Effector memory CD8-positive, alpha-beta T cell (primary cell): ENCODE results near the gene ABHD2.
A peak's percentile ranks its signal among the peaks of the same experiment; 100 is the strongest.
"Not testable (repeated sequence)": the region's sequence is repeated elsewhere in the genome, so short reads cannot be mapped to it uniquely, and the experiment has no call there.

Experiments
- ATAC-seq: fragments of 150-1000 bp; cut with Tn5 transposase; replicated peaks from 2 replicates; pipeline ENCODE4 v1.10.0; 2021; ENCODE audit warnings: mild to moderate bottlenecking, moderate library complexity
- DNase-seq, 3 experiments: peaks; one replicate each; pipeline ENCODE4 v3.0.0; 2021
- H3K27ac Mint-ChIP-seq, 2 donors: one replicate each; pipeline ENCODE4 v1.8.0; 2022; ENCODE audit warnings: mild to moderate bottlenecking in 2 of 2, mixed read lengths in 2 of 2, moderate library complexity in 2 of 2
- H3K27me3 Mint-ChIP-seq, 2 donors: one replicate each; pipeline ENCODE4 v1.8.0; 2022; ENCODE audit warnings: mixed read lengths in 2 of 2
- H3K36me3 Mint-ChIP-seq: one replicate; pipeline ENCODE4 v1.8.0; 2022; ENCODE audit warnings: mild to moderate bottlenecking, moderate library complexity, mixed read lengths; ENCODE audit not compliant: insufficient read depth
- H3K4me1 Mint-ChIP-seq, 2 donors: one replicate each; pipeline ENCODE4 v1.8.0; 2022; ENCODE audit warnings: low read depth in 2 of 2, mixed read lengths in 2 of 2
- H3K4me3 Mint-ChIP-seq, 2 donors: one replicate each; pipeline ENCODE4 v1.8.0; 2022; ENCODE audit warnings: mild to moderate bottlenecking in 2 of 2, mixed read lengths in 2 of 2, moderate library complexity in 2 of 2
- H3K9me3 Mint-ChIP-seq, 2 donors: one replicate each; pipeline ENCODE4 v1.8.0; 2022; ENCODE audit warnings: mixed read lengths in 2 of 2

The ABHD2 gene

DNA sequence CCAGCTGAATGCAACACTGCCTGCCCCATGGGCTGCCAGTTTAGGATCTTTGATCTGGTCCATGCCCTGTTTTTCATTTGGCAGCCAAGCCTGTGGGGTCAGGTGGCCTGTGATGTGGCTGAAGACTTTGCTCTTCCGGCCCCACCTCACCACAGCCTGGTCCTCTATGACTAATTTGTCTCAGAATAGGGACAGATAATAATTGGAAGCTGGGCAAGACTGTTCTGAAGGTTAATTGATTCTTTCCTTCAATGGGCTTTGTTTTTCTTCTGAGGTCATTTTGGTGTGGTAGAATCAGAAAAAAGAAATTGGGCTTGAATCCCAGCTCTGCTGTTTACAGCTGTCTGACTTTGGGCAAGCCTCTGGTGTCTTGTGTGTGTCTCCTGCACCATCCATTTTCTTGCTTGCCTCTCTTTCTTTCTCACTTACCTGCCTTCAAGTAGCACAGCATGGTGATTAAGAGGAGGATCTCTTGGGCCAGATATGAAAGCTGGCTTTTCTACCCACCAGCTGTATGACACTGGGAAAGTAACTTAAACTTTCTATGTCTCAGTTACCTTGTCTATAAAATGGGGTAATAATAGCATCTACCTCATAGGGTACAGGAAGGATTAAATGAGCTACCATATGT lies 24.2 kb downstream of the ABHD2 start:
- H3K4me3 Mint-ChIP-seq: peak overlapping the region in 1 of 2 donors; percentile 10
- H3K4me1 Mint-ChIP-seq: peaks cover 12 to 30% of the 10 kb centered on the region in 2 donors
- DNase-seq: no peak
- H3K27ac Mint-ChIP-seq: peak overlapping the region; percentile 59 to 64
- peak; percentile 52 for ATAC-seq
- H3K27me3 Mint-ChIP-seq: no peaks in the 10 kb centered on the region
- H3K36me3 Mint-ChIP-seq: peaks cover 13% of the 10 kb centered on the region
- no peaks in the 10 kb centered on the region for H3K9me3 Mint-ChIP-seq

DNA sequence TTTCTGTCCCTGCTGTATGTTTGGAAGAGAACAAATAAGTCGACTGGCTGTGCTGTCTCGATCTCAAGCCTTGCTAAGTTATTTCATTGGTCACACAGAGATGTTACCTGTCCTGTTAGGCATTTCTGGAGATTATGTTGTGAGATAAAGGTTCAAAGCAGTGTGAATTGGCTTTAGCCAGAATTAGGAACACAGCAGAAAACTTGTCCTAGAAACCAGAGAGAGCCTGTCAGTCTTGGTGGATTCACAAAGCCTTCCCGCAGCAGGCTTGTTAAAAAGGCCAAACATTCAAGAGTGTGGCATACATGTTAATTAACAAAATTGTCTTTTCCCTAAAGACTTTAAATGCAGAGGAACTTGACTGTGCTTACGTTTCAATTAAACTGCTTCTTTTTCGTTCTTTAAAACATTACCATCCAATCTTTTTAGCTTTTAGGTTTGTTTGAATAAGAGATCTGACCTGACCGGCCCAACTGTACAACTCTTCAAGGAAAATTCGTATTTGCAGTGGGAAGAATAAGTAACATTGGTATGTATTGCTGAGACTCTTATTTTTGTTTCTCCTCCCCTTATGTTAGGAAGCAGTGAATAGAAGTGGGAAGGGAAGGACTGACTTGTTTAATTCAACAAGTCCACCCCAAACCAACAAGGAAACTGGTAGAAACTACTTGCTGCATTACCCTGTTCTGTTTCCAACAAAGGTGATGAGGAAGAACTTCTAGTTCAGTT lies 25.2 kb downstream of the ABHD2 start:
- H3K27ac Mint-ChIP-seq: peak overlapping the region; percentile 33 to 59
- no peaks in the 10 kb centered on the region for H3K27me3 Mint-ChIP-seq
- H3K4me3 Mint-ChIP-seq: no peak overlapping the region
- H3K4me1 Mint-ChIP-seq: peaks cover 12 to 34% of the 10 kb centered on the region in 2 donors
- ATAC-seq: no peak
- peaks cover 23% of the 10 kb centered on the region for H3K36me3 Mint-ChIP-seq
- DNase-seq: no peak
- no peaks in the 10 kb centered on the region for H3K9me3 Mint-ChIP-seq

DNA sequence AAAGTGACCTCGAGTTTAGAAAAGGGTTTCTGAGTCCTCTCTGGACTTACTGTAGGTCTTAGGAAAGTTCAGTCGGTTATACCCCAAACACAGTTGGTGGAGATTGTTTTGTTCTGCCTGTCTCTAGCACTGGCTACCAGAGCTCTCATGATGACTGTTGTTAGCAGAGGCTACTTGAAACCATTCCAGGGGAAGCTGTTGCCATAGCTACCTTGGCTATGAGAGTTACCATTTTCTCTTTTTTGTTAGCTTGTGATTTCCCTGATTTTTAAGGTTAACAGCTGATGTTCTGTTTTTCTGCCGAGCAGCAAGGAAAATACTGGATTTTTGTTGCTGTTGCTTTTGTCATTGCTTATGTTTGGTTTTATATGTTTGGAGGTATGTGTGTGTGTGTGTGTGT lies 26.7 kb downstream of the ABHD2 start:
- Mint-ChIP-seq H3K27ac (no peak overlapping the region), H3K36me3 (peaks cover 36% of the 10 kb centered on the region)

DNA sequence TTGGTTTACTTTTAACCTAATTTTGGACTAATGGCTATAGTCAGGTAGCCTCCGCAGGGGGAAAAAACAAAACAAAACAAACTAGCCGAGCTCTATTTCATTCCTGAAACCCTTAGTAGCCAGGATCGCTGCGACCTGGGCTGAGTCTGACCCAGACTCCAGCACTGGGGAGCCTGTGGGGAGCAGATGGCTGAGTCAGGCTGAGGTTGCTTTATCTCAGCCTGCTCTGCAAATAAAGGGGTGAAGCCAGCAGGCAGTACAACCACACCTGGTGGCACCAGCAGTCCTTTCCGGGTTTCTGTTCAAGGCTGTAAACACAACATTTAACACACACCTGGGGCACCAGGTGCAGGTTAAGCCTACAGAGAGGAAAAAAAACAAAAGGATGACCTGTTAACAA lies 27.3 kb downstream of the ABHD2 start:
- DNase-seq: no peak
- Mint-ChIP-seq H3K27ac (no peak overlapping the region), H3K4me1 (peaks cover 12 to 36% of the 10 kb centered on the region in 2 donors), H3K4me3 (no peak overlapping the region), H3K27me3 (no peaks in the 10 kb centered on the region), H3K36me3 (peaks cover 38% of the 10 kb centered on the region), H3K9me3 (no peaks in the 10 kb centered on the region)
- no peak for ATAC-seq

More for the DNA sequence above, 26.7 kb downstream of the ABHD2 start:
- ATAC-seq (no peak), DNase-seq (no peak)
- H3K9me3 Mint-ChIP-seq: no peaks in the 10 kb centered on the region
- no peaks in the 10 kb centered on the region for H3K27me3 Mint-ChIP-seq
- H3K4me1 Mint-ChIP-seq: peaks cover 12 to 39% of the 10 kb centered on the region in 2 donors
- no peak overlapping the region for H3K4me3 Mint-ChIP-seq

DNA sequence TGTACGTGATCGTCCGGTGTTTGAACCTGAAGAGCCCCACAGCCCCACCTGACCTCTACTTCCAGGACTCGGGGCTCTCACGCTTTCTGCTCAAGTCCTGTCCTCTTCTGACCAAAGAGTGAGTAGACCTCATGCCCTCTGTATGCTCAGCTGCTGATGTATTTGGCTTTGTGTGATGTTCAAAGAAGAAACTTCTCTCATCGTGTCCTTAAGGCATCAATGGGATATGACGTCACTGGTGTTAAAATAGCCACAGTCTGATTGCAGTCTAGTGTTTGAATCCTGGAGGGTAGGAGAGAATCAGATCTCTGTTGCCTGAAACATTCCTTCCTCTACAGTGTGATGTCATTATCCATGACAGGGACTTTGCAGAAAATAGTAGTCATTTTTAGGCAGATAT lies 28.1 kb downstream of the ABHD2 start:
- no peaks in the 10 kb centered on the region for H3K9me3 Mint-ChIP-seq
- no peak overlapping the region for H3K4me3 Mint-ChIP-seq
- H3K4me1 Mint-ChIP-seq: peaks cover 10 to 31% of the 10 kb centered on the region in 2 donors
- no peak overlapping the region for H3K27ac Mint-ChIP-seq
- peaks cover 45% of the 10 kb centered on the region for H3K36me3 Mint-ChIP-seq
- no peaks in the 10 kb centered on the region for H3K27me3 Mint-ChIP-seq
- no peak for ATAC-seq
- no peak for DNase-seq

DNA sequence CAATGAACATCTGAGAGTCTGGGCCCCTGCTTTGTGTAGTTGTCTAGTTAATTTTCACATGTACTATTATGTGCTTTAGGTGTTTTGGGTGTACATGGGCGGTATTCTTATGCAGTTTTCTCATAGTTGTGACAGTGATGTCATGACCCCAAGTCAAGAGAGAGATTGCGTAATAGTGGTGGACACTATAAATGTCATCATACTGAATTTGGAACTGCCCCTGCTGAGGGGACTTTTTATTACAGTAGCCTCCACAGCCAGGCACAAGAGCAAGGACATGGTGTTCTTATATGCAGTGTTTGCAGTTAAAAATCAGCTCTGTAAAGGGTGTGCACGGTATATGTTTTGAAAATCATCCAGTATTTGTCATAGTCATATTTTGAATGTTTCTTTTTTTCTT lies 29.5 kb downstream of the ABHD2 start:
- Mint-ChIP-seq H3K4me1 (peaks cover 4 to 25% of the 10 kb centered on the region in 2 donors), H3K27ac (no peak overlapping the region), H3K27me3 (no peaks in the 10 kb centered on the region), H3K4me3 (no peak overlapping the region), H3K36me3 (peaks cover 45% of the 10 kb centered on the region), H3K9me3 (no peaks in the 10 kb centered on the region)
- ATAC-seq: no peak
- no peak for DNase-seq

DNA sequence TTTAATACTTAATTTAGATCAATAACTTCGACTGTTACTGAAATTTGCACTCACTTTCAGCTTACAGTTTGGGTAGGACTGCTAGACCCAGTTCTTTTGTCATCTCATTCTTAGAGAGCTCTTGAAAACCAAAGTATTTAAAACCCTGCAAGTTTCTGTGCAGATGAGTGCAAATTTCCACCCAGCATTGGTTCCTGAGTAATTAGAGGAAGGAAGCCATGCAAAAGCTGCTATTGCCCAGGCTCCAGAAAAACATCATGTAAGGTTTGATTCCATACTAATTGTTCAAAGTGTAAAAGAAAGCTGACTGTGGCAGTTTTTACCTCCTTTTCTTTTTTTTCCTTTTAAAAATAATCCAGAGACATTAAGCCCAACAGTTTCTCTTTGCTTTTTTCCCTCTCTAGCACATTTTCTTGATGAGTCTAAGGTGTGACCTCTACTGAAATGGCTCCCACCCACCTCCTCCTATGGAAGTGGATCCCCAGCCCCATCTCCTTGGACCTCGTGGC lies 30.3 kb downstream of the ABHD2 start:
- Mint-ChIP-seq H3K9me3 (no peaks in the 10 kb centered on the region), H3K4me3 (no peak overlapping the region), H3K4me1 (peaks cover 1 to 20% of the 10 kb centered on the region in 2 donors), H3K27ac (peak overlapping the region in 1 of 2 donors; percentile 30), H3K27me3 (no peaks in the 10 kb centered on the region), H3K36me3 (peaks cover 48% of the 10 kb centered on the region)
- DNase-seq: no peak
- no peak for ATAC-seq

DNA sequence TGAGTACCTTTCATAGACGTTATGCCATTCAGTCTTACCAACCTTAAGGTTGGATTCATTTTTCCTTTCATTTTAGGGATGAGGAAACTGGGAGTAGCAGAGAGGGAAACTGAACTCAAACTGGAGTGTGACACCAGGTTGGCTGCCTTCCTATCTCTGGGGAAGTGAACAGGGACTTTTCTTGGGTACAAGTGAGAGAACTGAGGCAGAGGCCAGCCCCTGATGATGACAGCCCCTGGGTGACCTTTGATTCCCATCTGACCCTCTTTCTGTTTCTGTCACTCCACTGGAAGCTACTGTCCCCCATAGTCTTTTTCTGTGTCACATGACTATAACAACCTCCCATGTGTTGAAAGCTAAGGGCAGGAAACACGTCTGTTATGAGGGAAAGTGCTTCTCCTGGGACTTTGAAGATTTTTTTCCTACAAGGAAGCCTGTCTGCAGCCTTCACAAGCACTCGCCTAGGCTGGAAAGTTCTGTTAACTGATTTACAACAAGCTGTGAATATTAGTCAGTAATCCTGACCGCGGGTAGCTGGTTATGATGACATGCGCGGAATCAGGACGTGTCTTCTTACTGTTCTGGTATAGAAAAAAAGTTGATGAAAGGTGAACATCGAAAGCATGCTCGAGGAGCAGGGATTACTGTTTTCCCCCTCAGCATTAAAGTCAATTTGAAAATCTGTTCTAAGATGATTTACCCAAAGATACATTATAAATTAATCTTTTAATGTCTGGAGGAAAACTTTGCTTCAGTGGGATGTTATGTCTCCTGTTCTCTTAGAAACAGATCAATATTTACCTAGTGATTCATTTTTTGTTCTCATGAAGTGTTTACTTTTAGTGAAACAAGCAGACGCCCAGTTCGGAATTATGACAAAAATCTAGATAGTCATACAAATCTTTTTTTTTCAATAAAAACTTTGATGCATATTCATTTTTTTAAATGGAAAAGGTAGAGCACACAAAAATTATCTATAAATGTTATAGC lies 31.5 kb downstream of the ABHD2 start:
- H3K4me1 Mint-ChIP-seq: peaks cover 1 to 15% of the 10 kb centered on the region in 2 donors
- DNase-seq: no peak
- no peak for ATAC-seq
- H3K9me3 Mint-ChIP-seq: no peaks in the 10 kb centered on the region
- H3K4me3 Mint-ChIP-seq: no peak overlapping the region
- H3K36me3 Mint-ChIP-seq: peaks cover 47% of the 10 kb centered on the region
- H3K27me3 Mint-ChIP-seq: no peaks in the 10 kb centered on the region
- peak overlapping the region in 1 of 2 donors; percentile 30 for H3K27ac Mint-ChIP-seq

DNA sequence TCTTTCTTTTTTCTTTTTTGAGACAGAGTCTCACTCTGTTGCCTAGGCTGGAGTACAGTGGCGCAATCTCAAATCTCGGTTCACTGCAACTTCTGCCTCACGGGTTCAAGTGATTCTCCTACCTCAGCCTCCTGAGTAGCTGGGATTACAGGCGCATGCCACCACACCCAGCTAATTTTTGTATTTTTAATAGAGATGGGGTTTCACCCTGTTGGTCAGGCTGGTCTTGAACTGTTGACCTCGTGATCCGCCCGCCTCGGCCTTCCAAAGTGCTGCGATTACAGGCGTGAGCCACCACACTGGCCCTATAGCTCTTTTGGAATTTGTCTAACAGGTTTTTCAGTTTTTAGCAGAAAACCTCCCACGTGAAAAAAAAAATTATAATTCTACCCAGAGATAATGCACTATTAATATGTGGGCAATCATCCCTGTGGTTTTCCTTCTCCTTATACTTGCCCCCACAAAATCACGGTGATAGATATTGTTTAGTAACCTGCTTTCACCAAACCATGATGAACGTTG lies 32.3 kb downstream of the ABHD2 start:
- ATAC-seq, H3K9me3 Mint-ChIP-seq, H3K27ac Mint-ChIP-seq: not testable (repeated sequence)

DNA sequence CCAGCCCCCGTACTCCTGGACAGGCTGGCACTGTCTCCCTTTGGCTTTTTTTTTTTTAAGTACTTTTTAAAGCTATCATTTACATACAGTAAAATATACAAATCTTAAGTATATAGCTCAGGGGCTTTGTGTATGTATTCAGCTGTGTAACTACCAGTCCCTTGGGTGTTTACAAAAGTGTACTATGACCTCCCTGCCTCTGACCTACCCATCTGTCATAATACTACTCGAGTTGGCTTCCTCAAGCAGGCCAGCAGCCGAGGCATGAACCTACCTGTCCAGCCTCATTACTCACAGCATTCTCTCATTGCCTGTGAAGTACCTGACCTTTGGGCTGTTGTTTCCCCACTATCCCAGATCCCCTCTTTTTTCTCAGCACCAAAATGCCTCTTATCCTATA lies 33.2 kb downstream of the ABHD2 start:
- no peaks in the 10 kb centered on the region for H3K27me3 Mint-ChIP-seq
- H3K36me3 Mint-ChIP-seq: peaks cover 52% of the 10 kb centered on the region
- DNase-seq (no peak), ATAC-seq (no peak)
- no peak overlapping the region for H3K4me3 Mint-ChIP-seq
- no peaks in the 10 kb centered on the region for H3K9me3 Mint-ChIP-seq
- H3K27ac Mint-ChIP-seq: peak overlapping the region; percentile 19 to 65
- peaks cover 0 to 10% of the 10 kb centered on the region in 2 donors for H3K4me1 Mint-ChIP-seq

More for the DNA sequence above, 32.3 kb downstream of the ABHD2 start:
- not testable (repeated sequence) for H3K4me3 Mint-ChIP-seq, H3K4me1 Mint-ChIP-seq, H3K27me3 Mint-ChIP-seq, DNase-seq
- H3K36me3 Mint-ChIP-seq: peaks cover 51% of the 10 kb centered on the region

DNA sequence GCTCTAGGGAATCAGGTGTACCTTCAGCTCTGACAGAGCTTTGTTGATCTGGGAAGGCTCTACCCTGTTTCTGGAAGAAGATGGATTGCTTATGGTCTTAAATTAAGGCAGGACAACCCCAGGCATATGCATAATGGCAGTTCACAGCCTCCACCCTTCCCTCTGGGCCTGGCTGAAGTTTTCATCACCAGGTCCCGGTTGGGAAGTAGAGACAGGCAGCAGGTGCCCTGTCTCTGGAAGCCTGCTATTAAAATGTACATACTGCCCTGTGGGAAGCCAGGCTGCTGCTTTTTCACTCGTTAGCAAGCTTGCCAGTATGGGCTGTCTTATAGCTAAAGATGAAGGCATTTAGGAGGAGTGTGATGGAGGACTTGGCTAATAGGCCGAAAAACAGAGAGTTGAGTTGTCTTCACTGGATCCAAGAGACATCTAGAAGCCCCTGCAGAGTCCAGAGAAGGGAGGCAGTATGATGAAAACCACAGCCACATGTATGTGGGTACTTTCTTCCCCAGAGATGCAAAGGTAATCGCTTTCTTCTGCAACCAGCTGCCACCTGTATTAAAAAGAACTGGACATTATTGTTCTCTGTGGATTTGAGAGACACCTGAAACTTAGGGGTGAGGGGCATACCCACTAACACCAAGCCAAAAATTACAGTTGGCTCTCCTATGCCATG lies 34.4 kb downstream of the ABHD2 start:
- Mint-ChIP-seq H3K4me3 (no peak overlapping the region), H3K36me3 (peaks cover 42% of the 10 kb centered on the region), H3K9me3 (no peaks in the 10 kb centered on the region), H3K4me1 (peaks cover 0 to 7% of the 10 kb centered on the region in 2 donors), H3K27ac (peak overlapping the region in 1 of 2 donors; percentile 42), H3K27me3 (no peaks in the 10 kb centered on the region)
- ATAC-seq (no peak), DNase-seq (no peak)

DNA sequence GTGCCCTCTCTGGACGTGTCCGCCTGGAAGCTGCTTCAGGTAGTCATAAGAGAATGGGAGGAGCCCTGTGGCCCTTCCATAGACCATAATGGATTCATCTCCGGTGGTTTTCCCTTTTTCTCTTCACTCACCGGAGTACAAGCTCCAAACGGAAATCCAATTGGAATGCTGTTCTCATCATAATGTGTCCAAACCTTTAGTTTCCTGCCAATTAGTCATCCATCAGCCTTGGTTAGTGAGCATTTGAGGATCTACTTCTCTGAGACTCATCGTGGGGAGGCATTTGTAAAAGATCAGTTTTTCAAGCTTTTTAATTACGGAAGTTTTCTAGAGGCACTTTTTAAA lies 34.9 kb downstream of the ABHD2 start:
- DNase-seq (no peak), ATAC-seq (no peak)
- H3K4me1 Mint-ChIP-seq: peaks cover 0 to 5% of the 10 kb centered on the region in 2 donors
- H3K4me3 Mint-ChIP-seq: no peak overlapping the region
- peaks cover 37% of the 10 kb centered on the region for H3K36me3 Mint-ChIP-seq
- no peaks in the 10 kb centered on the region for H3K9me3 Mint-ChIP-seq
- H3K27me3 Mint-ChIP-seq: no peaks in the 10 kb centered on the region
- H3K27ac Mint-ChIP-seq: peak overlapping the region in 1 of 2 donors; percentile 42
